GM12878 (cell line): ENCODE measurements around the gene TDRD5. TPM values are rescaled to one million over a fixed set of nuclear protein-coding genes. Genes with fewer than 3 reads are reported as not detected.

Experiments used
- ATAC-seq: fragments of 200-7000 bp; cut with Tn5 transposase; 3 replicates; pipeline ENCODE4 v1.9.1; 2020; ENCODE audit warnings: mild to moderate bottlenecking, moderate library complexity
- BruUV-seq: library from RNA; stranded (reverse); fragments of 400-500 nt; replicated peaks from 2 replicates; lab custom pipeline; 2021; lab: Mats Ljungman, UMichigan
- CTCF ChIA-PET: fragments of 300-600 bp; sonication (Branson Sonifier 250); formaldehyde crosslinking; extraction: SDS; loops from one replicate; lab custom pipeline; 2021; ENCODE audit warnings: inconsistent platforms; lab: Yijun Ruan, JAX
- POLR2A ChIA-PET: fragments of 350-600 bp; formaldehyde crosslinking; extraction: SDS; loops from one replicate; lab custom pipeline; 2021; ENCODE audit warnings: inconsistent platforms; lab: Charles Lee
- RAD21 ChIA-PET: fragments of 300-600 bp; sonication (Branson Sonifier 250); formaldehyde crosslinking; loops from one replicate; lab custom pipeline; 2023; ENCODE audit warnings: antibody characterized with exemption; ENCODE audit not compliant: unreplicated experiment; lab: Charles Lee
- SMC1A ChIA-PET: fragments of 300-600 bp; sonication (Branson Sonifier 250); formaldehyde crosslinking; loops from one replicate; lab custom pipeline; 2023; ENCODE audit not compliant: unreplicated experiment, uncharacterized antibody; lab: Charles Lee
- DNase-seq: peaks from one replicate; pipeline ENCODE4 v3.0.0-alpha.2; 2011; ENCODE audit warnings: low read depth, low spot score
- FAIRE-seq: peaks from 3 replicates; lab custom pipeline; 2011; peaks lifted over from hg19 to GRCh38; lab: Jason Lieb, UNC
- H2AFZ ChIP-seq: 2 replicates; pipeline ENCODE4 v1.6.0; 2011; ENCODE audit warnings: low read depth, low read length, control low read depth; ENCODE audit not compliant: control insufficient read depth
- H3K27ac ChIP-seq: 2 replicates; pipeline ENCODE4 v1.5.1; 2011; ENCODE audit warnings: control low read depth; ENCODE audit not compliant: control insufficient read depth, insufficient read depth
- H3K27me3 ChIP-seq, 2 experiments: replicated peaks in 1 of 2; 2 replicates each; pipeline versions ENCODE4 v1.6.0 to v1.6.1; 2011; ENCODE audit warnings: low read length in 1 of 2; ENCODE audit not compliant: control insufficient read depth in 2 of 2, insufficient read depth in 2 of 2
- H3K36me3 ChIP-seq, 2 experiments: 2 replicates each; pipeline ENCODE4 v1.5.1; 2011; ENCODE audit warnings: low read length in 1 of 2; ENCODE audit not compliant: control insufficient read depth in 2 of 2, insufficient read depth in 2 of 2
- H3K4me1 ChIP-seq: 2 replicates; pipeline ENCODE4 v1.6.1; 2011; ENCODE audit warnings: mild to moderate bottlenecking, low read length, moderate library complexity, mixed read lengths; ENCODE audit not compliant: control insufficient read depth, insufficient read depth
- H3K4me2 ChIP-seq: 2 replicates; pipeline ENCODE4 v1.6.0; 2011; ENCODE audit warnings: control low read depth; ENCODE audit not compliant: control insufficient read depth, insufficient read depth
- H3K4me3 ChIP-seq: fragments of 200-600 bp; sonication (generic); 2 replicates; pipeline ENCODE4 v1.5.1; 2016
- H3K79me2 ChIP-seq: 2 replicates; pipeline ENCODE4 v1.6.0; 2011; ENCODE audit warnings: low read length; ENCODE audit not compliant: control insufficient read depth, insufficient read depth
- H3K9ac ChIP-seq: 2 replicates; pipeline ENCODE4 v1.8.0; 2011; ENCODE audit warnings: low read length, control low read depth, mixed read lengths; ENCODE audit not compliant: control insufficient read depth, insufficient read depth
- H3K9me3 ChIP-seq: replicated peaks from 3 replicates; pipeline ENCODE4 v1.5.1; 2011; ENCODE audit warnings: mild to moderate bottlenecking, low read length; ENCODE audit not compliant: control insufficient read depth, insufficient read depth
- H4K20me1 ChIP-seq: 2 replicates; pipeline ENCODE4 v1.6.0; 2011; ENCODE audit not compliant: control insufficient read depth, insufficient read depth
- MYB ChIP-seq: fragments of 150-350 bp; IDR thresholded peaks from 2 replicates; pipeline ENCODE4 v1.6.1; 2014; ENCODE audit warnings: mild to moderate bottlenecking, low read depth, low read length, borderline replicate concordance
- NFXL1 ChIP-seq: fragments of 450-650 bp; IDR thresholded peaks from 2 replicates; pipeline ENCODE4 v1.6.1; 2017; ENCODE audit warnings: antibody characterized with exemption, mild to moderate bottlenecking, borderline replicate concordance
- WGBS: methylation state at CpG from one replicate; pipeline ENCODE4 v1.1.6; 2016; ENCODE audit warnings: low lambda C conversion rate; ENCODE audit not compliant: insufficient replicate concordance, insufficient coverage; ENCODE audit errors: missing lambda C conversion rate; 5-methylcytosine and 5-hydroxymethylcytosine counted together
- in situ Hi-C: fragments of 300-500 bp; cut with MboI; formaldehyde crosslinking; loops from 9 replicates; pipeline ENCODE4 v1.14.3; 2018; ENCODE audit warnings: mixed read lengths
- intact Hi-C: fragments of 100-400 bp; cut with micrococcal nuclease; formaldehyde crosslinking; loops from one replicate; pipeline ENCODE4 v1.14.2; 2022; ENCODE audit not compliant: unreplicated experiment
- polyA plus RNA-seq, 11 experiments: library from polyadenylated mRNA; depleted of rRNA in 4 of 11; unstranded in 6 of 11; stranded (reverse) in 5 of 11; fragments of >200 nt; fragmentation: Nextera tagmentation in 4 of 11; fragmentation: Illumina TruSeq in 1 of 11; extraction: Ambion mirVana in 4 of 11; extraction: Trizol in 1 of 11; gene quantifications; 1 replicate in 1 of 11; 2 replicates in 10 of 11; pipeline versions ENCODE4 v1.2.1 to v1.2.3, GENCODE V29; 2011 to 2016; ENCODE audit warnings: inconsistent platforms in 2 of 11, missing spikeins in 2 of 11, low read depth in 1 of 11
- total RNA-seq, 4 experiments: library from RNA; depleted of rRNA in 3 of 4; stranded (reverse); fragments of >200 nt in 3 of 4; fragmentation: Illumina TruSeq in 1 of 4; extraction: Trizol in 1 of 4; gene quantifications; 2 replicates each; pipeline versions ENCODE4 v1.2.1 to v1.2.3, GENCODE V29; 2013 to 2021
- TF ChIP-seq, protein P1 (sequence below): fragments of 450-650 bp; IDR thresholded peaks from 2 replicates; pipeline ENCODE4 v1.6.1; 2017; ENCODE audit warnings: mild to moderate bottlenecking, moderate library complexity

Gene TDRD5
- total and polyA plus RNA-seq, 10 of the 15 experiments (the other 5 are each of a cell fraction or from before 2014, with no cell fraction given): 0.01 TPM; not detected in 9

DNA sequence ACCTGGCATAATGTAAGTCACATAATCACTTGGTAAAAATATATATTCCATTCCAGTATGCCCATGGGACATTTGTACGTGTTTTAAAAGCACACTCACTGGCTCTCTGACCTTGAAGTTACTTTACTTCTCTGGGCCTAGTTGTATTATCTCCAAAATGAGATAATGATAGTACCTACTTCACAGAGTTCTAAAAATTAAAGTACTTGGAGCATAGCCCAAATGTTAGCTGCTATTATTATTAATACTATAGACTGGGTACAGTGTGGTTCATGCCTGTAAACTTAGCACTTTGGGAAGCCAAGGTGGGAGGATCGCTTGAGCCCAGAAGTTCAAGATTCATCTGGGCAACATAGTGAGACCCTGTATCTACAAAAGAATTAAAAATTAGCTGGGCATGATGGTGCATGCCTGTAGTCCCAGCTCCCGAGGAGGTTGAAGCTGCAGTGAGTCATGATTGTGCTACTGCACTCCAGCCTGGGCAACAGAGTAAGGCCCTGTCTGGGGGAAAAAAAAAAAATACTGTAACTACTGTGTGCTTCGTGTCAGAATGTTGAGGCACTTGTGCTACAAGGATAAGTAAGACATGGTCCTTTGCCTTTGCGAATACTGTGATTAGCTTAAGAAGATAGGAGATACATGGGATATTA lies 45.7 kb downstream of the TDRD5 start:
- CTCF ChIA-PET: interaction anchor here (0.6 to 1.3 kb wide), 2 partner anchors 173 to 359 kb away, joined by 3 to 5 read pairs; no protein-coding TSS in a partner anchor
- POLR2A ChIA-PET: no interaction called here
- RAD21 ChIA-PET: no interaction called here
- H3K9me3 ChIP-seq: no peaks in the 10 kb centered on the region
- SMC1A ChIA-PET: no interaction called here
- H3K4me2 ChIP-seq: no peak overlapping the region
- FAIRE-seq (no peak), DNase-seq (no peak), ATAC-seq (no peak)
- no peaks in the 10 kb centered on the region for H3K4me1 ChIP-seq
- H3K27ac ChIP-seq: no peak overlapping the region
- WGBS: 20% methylated on average over 5 of the region's 5 CpGs
- no peaks in the 10 kb centered on the region for H3K36me3 ChIP-seq
- no peaks in the 10 kb centered on the region for H3K27me3 ChIP-seq
- no peaks in the 10 kb centered on the region for H3K79me2 ChIP-seq
- BruUV-seq: no TSS peak
- in situ Hi-C loops: no loop called here
- TF ChIP-seq, protein P1, sequence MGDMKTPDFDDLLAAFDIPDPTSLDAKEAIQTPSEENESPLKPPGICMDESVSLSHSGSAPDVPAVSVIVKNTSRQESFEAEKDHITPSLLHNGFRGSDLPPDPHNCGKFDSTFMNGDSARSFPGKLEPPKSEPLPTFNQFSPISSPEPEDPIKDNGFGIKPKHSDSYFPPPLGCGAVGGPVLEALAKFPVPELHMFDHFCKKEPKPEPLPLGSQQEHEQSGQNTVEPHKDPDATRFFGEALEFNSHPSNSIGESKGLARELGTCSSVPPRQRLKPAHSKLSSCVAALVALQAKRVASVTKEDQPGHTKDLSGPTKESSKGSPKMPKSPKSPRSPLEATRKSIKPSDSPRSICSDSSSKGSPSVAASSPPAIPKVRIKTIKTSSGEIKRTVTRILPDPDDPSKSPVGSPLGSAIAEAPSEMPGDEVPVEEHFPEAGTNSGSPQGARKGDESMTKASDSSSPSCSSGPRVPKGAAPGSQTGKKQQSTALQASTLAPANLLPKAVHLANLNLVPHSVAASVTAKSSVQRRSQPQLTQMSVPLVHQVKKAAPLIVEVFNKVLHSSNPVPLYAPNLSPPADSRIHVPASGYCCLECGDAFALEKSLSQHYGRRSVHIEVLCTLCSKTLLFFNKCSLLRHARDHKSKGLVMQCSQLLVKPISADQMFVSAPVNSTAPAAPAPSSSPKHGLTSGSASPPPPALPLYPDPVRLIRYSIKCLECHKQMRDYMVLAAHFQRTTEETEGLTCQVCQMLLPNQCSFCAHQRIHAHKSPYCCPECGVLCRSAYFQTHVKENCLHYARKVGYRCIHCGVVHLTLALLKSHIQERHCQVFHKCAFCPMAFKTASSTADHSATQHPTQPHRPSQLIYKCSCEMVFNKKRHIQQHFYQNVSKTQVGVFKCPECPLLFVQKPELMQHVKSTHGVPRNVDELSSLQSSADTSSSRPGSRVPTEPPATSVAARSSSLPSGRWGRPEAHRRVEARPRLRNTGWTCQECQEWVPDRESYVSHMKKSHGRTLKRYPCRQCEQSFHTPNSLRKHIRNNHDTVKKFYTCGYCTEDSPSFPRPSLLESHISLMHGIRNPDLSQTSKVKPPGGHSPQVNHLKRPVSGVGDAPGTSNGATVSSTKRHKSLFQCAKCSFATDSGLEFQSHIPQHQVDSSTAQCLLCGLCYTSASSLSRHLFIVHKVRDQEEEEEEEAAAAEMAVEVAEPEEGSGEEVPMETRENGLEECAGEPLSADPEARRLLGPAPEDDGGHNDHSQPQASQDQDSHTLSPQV: no peak
- TF ChIP-seq NFXL1: no peak
- TF ChIP-seq MYB: no peak
- H2AFZ ChIP-seq: no peak overlapping the region
- H3K4me3 ChIP-seq: no peak overlapping the region
- H4K20me1 ChIP-seq: no peaks in the 10 kb centered on the region; the same call in 1 of the 2 replicates
- intact Hi-C loops: no loop called here
- H3K9ac ChIP-seq: no peak overlapping the region
